GM23248 (cell line): ENCODE results near the gene SH3GL3. TPM values are rescaled to one million over a fixed set of nuclear protein-coding genes. Genes with fewer than 3 reads are reported as not detected.

Experiments
- DNase-seq: peaks from one replicate; pipeline ENCODE4 v3.0.0-alpha.2; 2015
- H2AFZ ChIP-seq: fragments of 200-600 bp; sonication (generic); 2 replicates; pipeline ENCODE4 v1.6.1; 2016; ENCODE audit warnings: antibody characterized with exemption
- H3F3A ChIP-seq: fragments of 200-600 bp; sonication (generic); 2 replicates; pipeline ENCODE4 v1.6.1; 2016; ENCODE audit warnings: mild to moderate bottlenecking, antibody characterized with exemption, mixed run types; ENCODE audit not compliant: insufficient read depth
- H3K27ac ChIP-seq: fragments of 200-600 bp; sonication (generic); 2 replicates; pipeline ENCODE4 v1.5.1; 2016; ENCODE audit warnings: mild to moderate bottlenecking
- H3K27me3 ChIP-seq: fragments of 200-600 bp; sonication (generic); replicated peaks from 2 replicates; pipeline ENCODE4 v1.6.1; 2016; ENCODE audit warnings: mild to moderate bottlenecking; ENCODE audit not compliant: insufficient read depth
- H3K36me3 ChIP-seq: fragments of 200-600 bp; sonication (generic); 2 replicates; pipeline ENCODE4 v1.6.1; 2016; ENCODE audit warnings: low read depth, mild to moderate bottlenecking
- H3K4me1 ChIP-seq: fragments of 200-600 bp; sonication (generic); 2 replicates; pipeline ENCODE4 v1.6.1; 2016; ENCODE audit warnings: mild to moderate bottlenecking; ENCODE audit not compliant: insufficient read depth
- H3K4me2 ChIP-seq: fragments of 200-600 bp; sonication (generic); one replicate; pipeline ENCODE4 v1.6.1; 2016; ENCODE audit warnings: mild to moderate bottlenecking; ENCODE audit not compliant: unreplicated experiment
- H3K4me3 ChIP-seq: fragments of 200-600 bp; sonication (generic); 2 replicates; pipeline ENCODE4 v1.5.1; 2016; ENCODE audit warnings: mild to moderate bottlenecking
- H3K79me2 ChIP-seq: fragments of 200-600 bp; sonication (generic); 2 replicates; pipeline ENCODE4 v1.6.1; 2016; ENCODE audit warnings: mild to moderate bottlenecking; ENCODE audit not compliant: insufficient read depth
- H3K9ac ChIP-seq: fragments of 200-600 bp; sonication (generic); 2 replicates; pipeline ENCODE4 v1.6.1; 2016; ENCODE audit warnings: mild to moderate bottlenecking
- H3K9me2 ChIP-seq: fragments of 200-600 bp; sonication (generic); 2 replicates; pipeline ENCODE4 v1.6.1; 2016; ENCODE audit warnings: mixed run types, mild to moderate bottlenecking, moderate library complexity; ENCODE audit not compliant: insufficient read depth
- H3K9me3 ChIP-seq: fragments of 200-600 bp; sonication (generic); one replicate; pipeline ENCODE4 v1.6.1; 2017; ENCODE audit warnings: low read depth
- H4K20me1 ChIP-seq: fragments of 200-600 bp; sonication (generic); 2 replicates; pipeline ENCODE4 v1.6.0; 2016; ENCODE audit not compliant: insufficient read depth
- EZH2 ChIP-seq: fragments of 200-600 bp; sonication (generic); IDR thresholded peaks from 2 replicates; pipeline ENCODE4 v1.6.1; 2018; ENCODE audit warnings: antibody characterized with exemption, mild to moderate bottlenecking; ENCODE audit not compliant: insufficient read depth, poor library complexity, severe bottlenecking
- EZH2phosphoT487 ChIP-seq: fragments of 200-600 bp; sonication (generic); IDR thresholded peaks from 2 replicates; pipeline ENCODE4 v1.6.1; 2018; ENCODE audit warnings: antibody characterized with exemption, moderate library complexity, mild to moderate bottlenecking, low read depth; ENCODE audit not compliant: insufficient read depth
- WGBS, 2 experiments: methylation state at CpG; one replicate each; pipeline ENCODE4 v1.1.6; 2015 to 2017; ENCODE audit warnings: low lambda C conversion rate in 2 of 2, low coverage in 1 of 2; ENCODE audit errors: missing lambda C conversion rate in 2 of 2; 5-methylcytosine and 5-hydroxymethylcytosine counted together
- in situ Hi-C: fragments of 300-500 bp; cut with MboI; formaldehyde crosslinking; loops from 2 replicates; pipeline ENCODE4 v1.15.0; 2020
- polyA plus RNA-seq: library from polyadenylated mRNA; unstranded; fragments of >200 nt; fragmentation: Nextera tagmentation; extraction: Ambion mirVana; gene quantifications from 2 replicates; pipeline ENCODE4 v1.2.1, GENCODE V29; 2016
- total RNA-seq: library from RNA; depleted of rRNA; stranded (reverse); fragments of >200 nt; shearing (Covaris generic); gene quantifications from 2 replicates; pipeline ENCODE4 v1.2.3, GENCODE V29; 2014

The SH3GL3 gene
- total and polyA plus RNA-seq, 2 experiments from 2014 or later, result 0.28 TPM; not detected in 1

DNA sequence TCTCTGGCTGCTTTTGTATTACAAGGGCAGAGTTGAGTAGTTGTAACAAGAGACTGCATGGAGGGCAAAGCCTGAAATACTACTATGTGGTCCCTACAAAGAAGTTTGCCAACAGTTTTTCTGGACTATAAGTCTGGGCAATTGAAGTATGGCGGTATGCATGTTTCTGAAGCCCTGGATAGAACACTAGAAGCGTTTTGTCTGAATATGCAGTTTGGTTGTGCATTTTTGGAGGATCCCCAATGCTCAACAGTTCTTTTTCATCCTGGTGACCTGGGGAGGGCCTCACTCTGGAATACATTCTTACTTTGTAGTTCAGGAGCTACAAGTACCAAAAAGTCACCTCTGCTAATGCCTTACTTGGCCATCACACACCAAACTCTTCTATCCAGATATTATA is 29.6 kb downstream of the SH3GL3 start:
- no peak for DNase-seq
- H2AFZ ChIP-seq, result no peak overlapping the region
- H3K4me3 ChIP-seq, result no peak overlapping the region
- no peaks in the 10 kb centered on the region for H3K79me2 ChIP-seq
- no peak overlapping the region for H3K4me2 ChIP-seq
- no peaks in the 10 kb centered on the region for H4K20me1 ChIP-seq
- in situ Hi-C loops, result no loop called here
- no peaks in the 10 kb centered on the region for H3K9me3 ChIP-seq
- no peak overlapping the region for H3K27ac ChIP-seq
- no peak overlapping the region for H3K9ac ChIP-seq
- 21 to 41% methylated on average over 2 of the region's 2 CpGs for WGBS, 2 experiments
- no peaks in the 10 kb centered on the region for H3F3A ChIP-seq
- no peak for TF ChIP-seq EZH2
- no peak for TF ChIP-seq EZH2phosphoT487
- H3K36me3 ChIP-seq, result no peaks in the 10 kb centered on the region
- no peaks in the 10 kb centered on the region for H3K27me3 ChIP-seq
- H3K4me1 ChIP-seq, result no peaks in the 10 kb centered on the region
- no peaks in the 10 kb centered on the region for H3K9me2 ChIP-seq

DNA sequence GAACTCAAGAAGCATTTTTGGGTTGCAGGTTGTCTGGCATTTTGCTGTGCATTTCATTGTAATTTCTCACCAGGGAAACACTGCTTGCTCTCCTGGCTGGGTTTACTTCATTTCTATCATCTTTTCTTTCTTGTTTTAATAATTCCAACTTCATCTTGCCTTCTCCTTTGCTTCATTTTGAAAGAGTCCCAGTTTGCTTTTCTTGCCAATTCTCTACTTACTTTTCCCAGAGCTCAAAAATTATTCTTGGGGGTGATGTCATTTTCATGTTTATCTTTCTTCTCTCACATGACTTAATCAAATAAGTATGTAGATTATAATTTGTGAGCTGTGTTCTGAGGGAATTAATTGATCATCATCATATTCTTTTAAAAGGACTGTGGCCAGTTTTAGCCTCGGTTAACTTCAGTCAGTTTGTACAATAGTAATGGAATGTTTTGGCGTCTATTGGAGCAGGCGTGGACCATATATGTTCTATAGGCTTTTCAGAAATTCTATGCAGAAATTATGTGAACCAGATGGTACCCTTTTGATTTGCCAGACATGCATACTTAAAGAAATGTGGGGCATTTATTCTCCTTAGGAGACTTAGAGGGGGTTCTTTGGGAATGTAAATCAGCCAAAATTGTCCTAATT is 30.1 kb downstream of the SH3GL3 start:
- in situ Hi-C loops, result no loop called here
- Histone ChIP-seq H2AFZ (no peak overlapping the region), H3K27me3 (no peaks in the 10 kb centered on the region), H3K79me2 (no peaks in the 10 kb centered on the region), H3K27ac (no peak overlapping the region), H3K9me2 (no peaks in the 10 kb centered on the region), H3K9me3 (no peaks in the 10 kb centered on the region), H3K4me3 (no peak overlapping the region), H3K9ac (no peak overlapping the region), H3K36me3 (no peaks in the 10 kb centered on the region), H3K4me1 (no peaks in the 10 kb centered on the region), H3K4me2 (no peak overlapping the region), H3F3A (no peaks in the 10 kb centered on the region), H4K20me1 (no peaks in the 10 kb centered on the region)
- 6 to 11% methylated on average over 3 of the region's 3 CpGs for WGBS, 2 experiments
- no peak for DNase-seq
- TF ChIP-seq EZH2phosphoT487, result no peak
- TF ChIP-seq EZH2, result no peak

GRCh38 chr15:83477808-83478537 is 30.8 kb downstream of the SH3GL3 start:
- 38 to 40% methylated on average over 5 of the region's 5 CpGs for WGBS, 2 experiments
- in situ Hi-C loops, result no loop called here

DNA sequence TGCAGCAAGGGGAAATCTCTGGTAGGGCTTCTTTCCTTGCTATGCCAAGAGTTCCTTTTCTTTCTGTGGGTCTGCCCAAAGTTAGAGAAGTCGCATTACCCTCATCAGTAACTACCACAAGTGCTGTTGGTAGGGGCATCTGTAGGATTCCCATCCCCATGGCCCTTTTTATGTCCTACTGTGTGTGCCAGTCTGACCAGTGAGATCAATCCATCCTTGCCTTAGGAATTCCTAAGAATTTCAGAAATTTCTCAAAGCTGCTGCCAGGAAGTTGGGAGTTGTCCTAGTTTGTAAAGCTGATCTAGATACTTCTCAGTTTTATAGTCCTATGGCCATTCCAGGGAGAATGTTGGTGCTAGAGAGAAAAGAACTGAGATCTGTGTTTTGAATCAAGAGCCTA is 36.5 kb downstream of the SH3GL3 start:
- Histone ChIP-seq H3K9ac (no peak overlapping the region), H3F3A (no peaks in the 10 kb centered on the region), H3K27me3 (no peaks in the 10 kb centered on the region), H3K27ac (no peak overlapping the region), H4K20me1 (no peaks in the 10 kb centered on the region), H3K9me3 (no peaks in the 10 kb centered on the region), H3K79me2 (no peaks in the 10 kb centered on the region), H3K36me3 (no peaks in the 10 kb centered on the region), H3K4me2 (no peak overlapping the region), H3K4me1 (no peaks in the 10 kb centered on the region), H3K9me2 (no peaks in the 10 kb centered on the region), H3K4me3 (no peak overlapping the region), H2AFZ (no peak overlapping the region)
- in situ Hi-C loops, result no loop called here
- no peak for DNase-seq
- no peak for TF ChIP-seq EZH2
- no peak for TF ChIP-seq EZH2phosphoT487
- 17 to 29% methylated on average over 1 of the region's 1 CpG for WGBS, 2 experiments

More at GRCh38 chr15:83477808-83478537, 30.8 kb downstream of the SH3GL3 start:
- Histone ChIP-seq H3K4me3 (no peak overlapping the region), H3K9me2 (no peaks in the 10 kb centered on the region), H3K36me3 (no peaks in the 10 kb centered on the region), H4K20me1 (no peaks in the 10 kb centered on the region), H3K27ac (no peak overlapping the region), H3K4me2 (no peak overlapping the region), H3K79me2 (no peaks in the 10 kb centered on the region), H3K9me3 (no peaks in the 10 kb centered on the region), H2AFZ (no peak overlapping the region), H3K4me1 (no peaks in the 10 kb centered on the region), H3F3A (no peaks in the 10 kb centered on the region), H3K27me3 (no peaks in the 10 kb centered on the region), H3K9ac (no peak overlapping the region)
- no peak for DNase-seq
- no peak for TF ChIP-seq EZH2phosphoT487
- TF ChIP-seq EZH2, result no peak
